Muscle of leg (tissue), 16 donors: ENCODE results near the gene SMO. TPM values are rescaled to one million over a fixed set of nuclear protein-coding genes. Genes with fewer than 3 reads are reported as not detected.

Experiments
- DNase-seq: peaks from one replicate; pipeline ENCODE4 v3.0.0; 2013
- H3K27ac ChIP-seq: one replicate; pipeline ENCODE4 v1.5.1; 2013; ENCODE audit warnings: mild to moderate bottlenecking, low read length, control low read depth
- H3K27me3 ChIP-seq: one replicate; pipeline ENCODE4 v1.6.1; 2013; ENCODE audit warnings: low read length; ENCODE audit not compliant: control insufficient read depth, insufficient read depth
- H3K36me3 ChIP-seq: one replicate; pipeline ENCODE4 v1.6.1; 2013; ENCODE audit warnings: low read length; ENCODE audit not compliant: control insufficient read depth, insufficient read depth
- H3K4me1 ChIP-seq: one replicate; pipeline ENCODE4 v1.6.1; 2013; ENCODE audit warnings: low read length; ENCODE audit not compliant: control insufficient read depth, insufficient read depth
- H3K4me3 ChIP-seq: one replicate; pipeline ENCODE4 v1.5.1; 2013; ENCODE audit warnings: low read length, control low read depth
- H3K9me3 ChIP-seq: replicated peaks from 2 replicates; pipeline ENCODE4 v1.6.1; 2013; ENCODE audit warnings: low read depth, low read length; ENCODE audit not compliant: control insufficient read depth
- WGBS: methylation state at CpG from one replicate; pipeline ENCODE4 v1.1.5; 2013; ENCODE audit warnings: missing lambda C conversion rate; ENCODE audit not compliant: insufficient coverage; 5-methylcytosine and 5-hydroxymethylcytosine counted together
- long read RNA-seq, 11 donors: transcript quantifications; one replicate each; lab custom pipeline, GENCODE V29; 2026
- polyA plus RNA-seq, 8 donors: library from polyadenylated mRNA; unstranded; fragments of 120-200 nt; gene quantifications; one replicate each; pipeline versions ENCODE4 v1.2.1 to v1.2.3, GENCODE V29; 2013; ENCODE audit warnings: inconsistent platforms in 1 of 8, low replicate concordance in 1 of 8; ENCODE audit not compliant: insufficient read length in 8 of 8, insufficient read depth in 1 of 8
- total RNA-seq: library from RNA; stranded (reverse); fragments of 120-200 nt; gene quantifications from one replicate; pipeline ENCODE4 v1.2.4, GENCODE V29; 2013

The SMO gene
- total RNA-seq, result 35.9 TPM
- 10 to 100 TPM; 38.2 to 63.6 (median 51.1) TPM for polyA plus RNA-seq
- long read RNA-seq, donor 1, result 0 reads
- long read RNA-seq, donor 2, result 0 reads
- long read RNA-seq, donor 3, partial matches to known transcripts, result 0 of 4 reads
- long read RNA-seq, donor 3, other reads (novel, unspliced or antisense), result 0 of 4 reads
- long read RNA-seq, donor 4, partial matches to known transcripts, result 0 of 5 reads
- long read RNA-seq, donor 4, other reads (novel, unspliced or antisense), result 0 of 5 reads
- long read RNA-seq, donor 5, partial matches to known transcripts, result 5 of 9 reads
- long read RNA-seq, donor 5, other reads (novel, unspliced or antisense), result 0 of 9 reads
- long read RNA-seq, donor 6, partial matches to known transcripts, result 0 of 4 reads
- long read RNA-seq, donor 6, other reads (novel, unspliced or antisense), result 0 of 4 reads
- long read RNA-seq, donor 7, partial matches to known transcripts, result 19 of 21 reads
- long read RNA-seq, donor 7, other reads (novel, unspliced or antisense), result 0 of 21 reads
- long read RNA-seq, donor 8, partial matches to known transcripts, result 12 of 12 reads
- long read RNA-seq, donor 8, other reads (novel, unspliced or antisense), result 0 of 12 reads
- long read RNA-seq, donor 9, partial matches to known transcripts, result 0 of 2 reads
- long read RNA-seq, donor 9, other reads (novel, unspliced or antisense), result 0 of 2 reads
- long read RNA-seq, donor 10, partial matches to known transcripts, result 0 of 2 reads
- long read RNA-seq, donor 10, other reads (novel, unspliced or antisense), result 0 of 2 reads
- long read RNA-seq, donor 11, partial matches to known transcripts, result 0 of 2 reads
- long read RNA-seq, donor 11, other reads (novel, unspliced or antisense), result 0 of 2 reads

GRCh38 chr7:129188372-129188891 is at the start of gene SMO:
TSS of gene SMO (plus strand) at chr7:129188633. CDS start at chr7:129189152, 519 bp downstream.
- peak; percentile 95 for DNase-seq
- peaks cover 4% of the 10 kb centered on the region for H3K36me3 ChIP-seq
- under 1% methylated on average over 41 of the region's 48 CpGs for WGBS
- H3K4me1 ChIP-seq, result peaks cover 32% of the 10 kb centered on the region
- H3K27ac ChIP-seq, result peak within 1 kb of the TSS; percentile 83
- peaks cover 2% of the 10 kb centered on the region for H3K27me3 ChIP-seq
- H3K9me3 ChIP-seq, result no peaks in the 10 kb centered on the region
- peak within 1 kb of the TSS; percentile 80 for H3K4me3 ChIP-seq

DNA sequence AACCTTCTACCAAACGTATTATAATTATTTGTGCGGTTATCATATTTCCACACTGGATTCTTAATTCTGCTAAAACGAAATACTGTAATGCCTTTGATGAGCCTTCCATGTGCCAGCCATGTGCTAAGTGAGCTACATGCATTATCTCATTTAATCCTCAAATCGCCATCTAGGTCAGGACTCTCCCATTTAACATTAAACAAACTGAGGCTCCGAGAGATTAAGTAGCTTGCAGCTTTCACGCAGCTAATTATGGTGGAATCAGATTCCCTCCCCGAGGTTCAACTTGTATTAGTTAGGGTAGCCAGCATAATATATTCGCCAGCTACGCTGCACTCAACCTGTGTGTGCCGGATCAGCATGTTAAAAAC is 44.7 kb upstream of the SMO start:
- Histone ChIP-seq H3K36me3 (no peaks in the 10 kb centered on the region), H3K4me3 (no peak overlapping the region), H3K27me3 (peaks cover 28% of the 10 kb centered on the region), H3K27ac (no peak overlapping the region), H3K9me3 (no peaks in the 10 kb centered on the region), H3K4me1 (peaks cover 41% of the 10 kb centered on the region)
- no peak for DNase-seq
- 42% methylated on average over 10 of the region's 10 CpGs for WGBS

GRCh38 chr7:129144095-129144833 is 44.2 kb upstream of the SMO start, which contains the start of gene TSPAN33:
TSS of gene TSPAN33 (plus strand) at chr7:129144707. CDS start at chr7:129144981, 274 bp downstream.
- no peaks in the 10 kb centered on the region for H3K9me3 ChIP-seq
- DNase-seq, result peak; percentile 88
- 1% methylated on average over 29 of the region's 43 CpGs for WGBS
- H3K4me1 ChIP-seq, result peaks cover 46% of the 10 kb centered on the region
- H3K4me3 ChIP-seq, result peak within 1 kb of the TSS; percentile 53
- no peak within 1 kb of the TSS for H3K27ac ChIP-seq
- H3K36me3 ChIP-seq, result no peaks in the 10 kb centered on the region
- H3K27me3 ChIP-seq, result peaks cover 28% of the 10 kb centered on the region

- Histone ChIP-seq H3K9me3 (no peaks in the 10 kb centered on the region), H3K27ac (no peak overlapping the region), H3K36me3 (no peaks in the 10 kb centered on the region), H3K4me1 (peaks cover 52% of the 10 kb centered on the region), H3K4me3 (peak overlapping the region; percentile 53), H3K27me3 (peaks cover 28% of the 10 kb centered on the region)
- 6% methylated on average over 58 of the region's 58 CpGs for WGBS
- no peak for DNase-seq
Observed at GRCh38 chr7:129144834-129145668, 43.4 kb upstream of the SMO start.

DNA sequence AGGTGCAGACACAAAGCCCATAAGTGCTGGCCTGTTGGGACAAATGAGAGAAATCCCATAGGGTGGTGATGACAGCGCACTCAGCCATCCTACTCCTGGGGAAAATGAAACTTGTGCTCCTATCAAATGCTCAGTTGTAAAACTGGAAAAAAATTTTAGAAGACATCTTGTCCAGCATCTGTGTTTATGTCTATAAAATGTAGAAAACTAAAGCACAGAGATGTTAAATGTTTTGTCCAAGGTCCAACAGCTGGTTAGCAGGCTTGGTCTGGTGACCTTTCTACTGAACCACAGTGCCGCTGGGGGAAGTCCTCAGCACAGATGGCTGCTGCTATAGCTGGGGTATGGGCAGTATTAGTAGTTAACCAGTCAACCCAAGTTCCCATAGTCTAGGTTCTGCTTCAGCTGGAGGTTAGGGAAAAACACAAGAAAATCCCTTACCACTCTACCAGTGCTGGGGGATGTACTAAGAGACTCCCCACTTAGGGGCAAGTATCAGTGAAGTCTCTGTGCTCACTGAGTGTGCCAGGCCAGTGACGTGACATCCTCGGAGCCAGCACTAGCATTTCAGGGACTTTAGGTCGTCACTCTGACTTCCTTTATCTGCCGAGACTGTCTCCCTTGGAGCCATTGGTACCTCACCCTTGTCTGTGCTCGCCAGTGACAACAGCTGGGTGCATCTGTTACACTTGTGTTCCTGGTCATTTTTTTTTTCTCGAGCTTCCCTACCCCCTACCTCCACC is 42.0 kb upstream of the SMO start:
- WGBS, result 53% methylated on average over 6 of the region's 8 CpGs
- Histone ChIP-seq H3K4me1 (peaks cover 59% of the 10 kb centered on the region), H3K9me3 (no peaks in the 10 kb centered on the region), H3K27me3 (peaks cover 26% of the 10 kb centered on the region), H3K36me3 (no peaks in the 10 kb centered on the region), H3K27ac (no peak overlapping the region), H3K4me3 (no peak overlapping the region)
- peak; percentile 41 for DNase-seq

DNA sequence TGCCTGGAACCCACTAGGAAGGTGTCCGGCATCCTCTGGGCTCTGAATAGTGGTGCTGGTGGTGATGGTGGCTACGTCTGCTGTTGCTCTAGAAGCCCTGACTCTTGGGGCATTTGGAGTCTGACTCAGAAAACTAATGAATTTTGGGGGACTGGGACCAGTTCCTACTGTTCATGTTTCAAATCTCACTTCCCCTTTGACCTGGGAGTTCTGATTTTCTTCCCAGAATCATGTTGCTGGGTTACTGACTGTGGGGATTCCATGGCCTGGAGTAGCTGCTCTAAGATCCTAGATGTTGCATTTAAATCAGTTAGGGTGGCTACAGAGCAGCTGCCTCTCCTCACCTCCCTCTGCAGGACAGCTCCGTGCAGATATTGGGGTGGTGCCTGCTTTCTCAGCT is 40.7 kb upstream of the SMO start:
- peaks cover 26% of the 10 kb centered on the region for H3K27me3 ChIP-seq
- no peak overlapping the region for H3K27ac ChIP-seq
- H3K4me1 ChIP-seq, result peaks cover 59% of the 10 kb centered on the region
- H3K9me3 ChIP-seq, result no peaks in the 10 kb centered on the region
- WGBS, result 79% methylated on average over 2 of the region's 3 CpGs
- no peaks in the 10 kb centered on the region for H3K36me3 ChIP-seq
- no peak for DNase-seq
- no peak overlapping the region for H3K4me3 ChIP-seq

GRCh38 chr7:129149511-129149910 is 38.9 kb upstream of the SMO start:
- WGBS, result 75% methylated on average over 3 of the region's 8 CpGs
- H3K4me3 ChIP-seq, result no peak overlapping the region
- DNase-seq, result no peak
- no peaks in the 10 kb centered on the region for H3K9me3 ChIP-seq
- no peaks in the 10 kb centered on the region for H3K36me3 ChIP-seq
- peaks cover 53% of the 10 kb centered on the region for H3K4me1 ChIP-seq
- H3K27me3 ChIP-seq, result peaks cover 15% of the 10 kb centered on the region
- H3K27ac ChIP-seq, result no peak overlapping the region

DNA sequence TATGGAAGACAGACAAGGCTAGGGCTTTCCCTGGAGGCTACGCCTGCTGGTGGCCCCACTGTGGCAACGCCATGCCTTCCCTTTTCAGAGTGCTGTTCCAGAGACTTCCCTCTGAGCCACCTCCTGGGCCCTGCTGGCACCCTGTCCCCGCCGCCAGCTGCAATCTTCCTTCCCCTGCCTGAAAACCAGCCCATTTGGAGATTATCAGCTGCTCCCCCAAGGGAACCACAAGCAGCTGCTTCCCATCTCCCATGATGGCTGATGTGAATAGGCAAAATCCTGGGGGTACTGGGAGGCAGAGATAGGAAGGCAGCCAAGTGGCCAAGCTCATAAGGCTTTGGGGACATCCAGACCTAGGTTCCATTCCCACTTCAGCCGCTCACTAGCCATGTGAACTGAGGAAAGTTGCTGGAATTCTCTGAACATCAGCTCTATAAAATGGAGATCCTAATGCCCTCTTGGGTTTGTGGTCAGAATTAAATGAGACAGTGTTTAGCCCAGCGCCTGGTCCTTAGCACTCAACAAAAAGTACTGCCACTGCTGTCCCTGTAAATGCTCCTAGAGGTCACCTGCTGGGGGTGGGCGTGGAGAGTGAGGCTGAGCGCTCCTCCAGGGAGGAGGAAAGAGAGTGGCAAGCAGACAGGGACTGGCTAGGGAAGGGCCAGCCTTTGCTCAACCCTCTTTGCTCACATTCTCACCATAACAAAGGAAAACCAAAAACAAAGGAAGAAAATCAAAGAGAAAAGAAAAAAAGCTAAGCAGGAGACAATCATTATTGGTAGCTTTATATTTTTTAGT is 38.0 kb upstream of the SMO start:
- Histone ChIP-seq H3K4me1 (peaks cover 47% of the 10 kb centered on the region), H3K36me3 (no peaks in the 10 kb centered on the region), H3K9me3 (no peaks in the 10 kb centered on the region), H3K27ac (no peak overlapping the region), H3K4me3 (no peak overlapping the region), H3K27me3 (peaks cover 9% of the 10 kb centered on the region)
- WGBS, result 56% methylated on average over 4 of the region's 8 CpGs
- DNase-seq, result peak; percentile 54
